Uterus (tissue), 4 donors: ENCODE data around the gene MACROH2A1. TPM values are rescaled to one million over a fixed set of nuclear protein-coding genes. Genes with fewer than 3 reads are reported as not detected.

Experiments used
- DNase-seq, 2 donors: peaks; one replicate each; pipeline ENCODE4 v3.0.0-alpha.2; 2019 to 2020
- H3K27ac ChIP-seq, 2 donors: fragments of 200-600 bp; sonication (generic); 1 replicate in 1 of 2; 2 replicates in 1 of 2; pipeline ENCODE4 v1.5.1; 2016 to 2018
- H3K27me3 ChIP-seq, 2 donors: fragments of 200-600 bp; sonication (generic); one replicate each; pipeline ENCODE4 v1.5.1; 2018 to 2019; ENCODE audit warnings: control low read depth in 1 of 2
- H3K36me3 ChIP-seq, 2 donors: fragments of 200-600 bp; sonication (generic); one replicate each; pipeline ENCODE4 v1.5.1; 2019; ENCODE audit warnings: control low read depth in 1 of 2
- H3K4me1 ChIP-seq, 2 donors: fragments of 200-600 bp; sonication (generic); one replicate each; pipeline ENCODE4 v1.5.1; 2018 to 2019; ENCODE audit warnings: control low read depth in 1 of 2
- H3K4me3 ChIP-seq, 2 donors: fragments of 200-600 bp; sonication (generic); 1 replicate in 1 of 2; 2 replicates in 1 of 2; pipeline ENCODE4 v1.5.1; 2018 to 2019; ENCODE audit warnings: mild to moderate bottlenecking in 1 of 2
- H3K9me3 ChIP-seq, 2 donors: fragments of 200-600 bp; sonication (generic); one replicate each; pipeline ENCODE4 v1.5.1; 2019; ENCODE audit warnings: control low read depth in 1 of 2
- CTCF ChIP-seq, 4 experiments: fragments of 200-600 bp in 2 of 4; fragments of 450-650 bp in 2 of 4; sonication (generic) in 2 of 4; IDR thresholded peaks; one replicate each; pipeline ENCODE4 v1.5.1; 2016 to 2019; ENCODE audit warnings: antibody characterized with exemption in 4 of 4, mild to moderate bottlenecking in 2 of 4, moderate library complexity in 1 of 4
- POLR2A ChIP-seq, 2 donors: fragments of 450-650 bp; IDR thresholded peaks; one replicate each; pipeline ENCODE4 v1.6.1; 2016; ENCODE audit warnings: antibody characterized with exemption in 2 of 2, mild to moderate bottlenecking in 1 of 2, moderate library complexity in 1 of 2
- intact Hi-C: fragments of 100-400 bp; cut with DNase I; formaldehyde crosslinking; loops from one replicate; pipeline ENCODE4 v1.15.1; 2023; ENCODE audit warnings: low total_unique reads
- total RNA-seq, 4 donors: library from RNA; depleted of rRNA in 3 of 4; stranded (reverse); fragments of >200 nt in 3 of 4; gene quantifications; one replicate each; pipeline versions ENCODE4 v1.1.0 to v1.2.4, GENCODE V29; 2014 to 2023
- donor health status: DM: yes; HTN: yes; CAD: no.

Gene MACROH2A1
- total RNA-seq, 4 donors from 2014 or later = 121 to 200 (median 141) TPM

GRCh38 chr5:135372654-135373381, 26.2 kb downstream of the MACROH2A1 start:
- Histone ChIP-seq H3K9me3 (no peaks in the 10 kb centered on the region), H3K4me1 (peaks cover 4% of the 10 kb centered on the region in 2 donors), H3K4me3 (no peak overlapping the region), H3K27ac (no peak overlapping the region), H3K36me3 (no peaks in the 10 kb centered on the region), H3K27me3 (no peaks in the 10 kb centered on the region)
- no peak for DNase-seq
- intact Hi-C loops = no loop called here
- TF ChIP-seq POLR2A (IDR thresholded peaks at IDR 0.05) (no peak), CTCF (IDR thresholded peaks at IDR 0.05) (no peak)

- intact Hi-C loops = no loop called here
- no peak overlapping the region for H3K4me3 ChIP-seq
- H3K27ac ChIP-seq = no peak overlapping the region
- H3K36me3 ChIP-seq = no peaks in the 10 kb centered on the region
- TF ChIP-seq POLR2A (IDR thresholded peaks at IDR 0.05) (no peak), CTCF (IDR thresholded peaks at IDR 0.05) (no peak)
- DNase-seq = no peak
- no peaks in the 10 kb centered on the region for H3K9me3 ChIP-seq
- no peaks in the 10 kb centered on the region for H3K27me3 ChIP-seq
- H3K4me1 ChIP-seq = no peaks in the 10 kb centered on the region
Observed at GRCh38 chr5:135371622-135372232, 27.3 kb downstream of the MACROH2A1 start.

- no peak overlapping the region for H3K27ac ChIP-seq
- no peaks in the 10 kb centered on the region for H3K36me3 ChIP-seq
- no peaks in the 10 kb centered on the region for H3K9me3 ChIP-seq
- no peak for DNase-seq
- no peak overlapping the region for H3K4me3 ChIP-seq
- TF ChIP-seq CTCF (IDR thresholded peaks at IDR 0.05) = no peak
- no peak for TF ChIP-seq POLR2A (IDR thresholded peaks at IDR 0.05)
- H3K27me3 ChIP-seq = no peaks in the 10 kb centered on the region
- no peaks in the 10 kb centered on the region for H3K4me1 ChIP-seq
- intact Hi-C loops = no loop called here
Observed at GRCh38 chr5:135369952-135370351, 29.1 kb downstream of the MACROH2A1 start.

GRCh38 chr5:135367554-135367953, 31.5 kb downstream of the MACROH2A1 start:
- no peak overlapping the region for H3K4me3 ChIP-seq
- no peaks in the 10 kb centered on the region for H3K4me1 ChIP-seq
- DNase-seq = no peak
- H3K27me3 ChIP-seq = no peaks in the 10 kb centered on the region
- TF ChIP-seq CTCF (IDR thresholded peaks at IDR 0.05) (no peak), POLR2A (IDR thresholded peaks at IDR 0.05) (no peak)
- intact Hi-C loops = no loop called here
- H3K27ac ChIP-seq = no peak overlapping the region
- no peaks in the 10 kb centered on the region for H3K36me3 ChIP-seq
- no peaks in the 10 kb centered on the region for H3K9me3 ChIP-seq

GRCh38 chr5:135367076-135367475, 32.0 kb downstream of the MACROH2A1 start:
- H3K4me1 ChIP-seq = no peaks in the 10 kb centered on the region
- H3K27me3 ChIP-seq = no peaks in the 10 kb centered on the region
- H3K36me3 ChIP-seq = no peaks in the 10 kb centered on the region

More at GRCh38 chr5:135367076-135367475, 32.0 kb downstream of the MACROH2A1 start:
- TF ChIP-seq POLR2A (IDR thresholded peaks at IDR 0.05) (no peak), CTCF (IDR thresholded peaks at IDR 0.05) (no peak)
- intact Hi-C loops = no loop called here
- Histone ChIP-seq H3K9me3 (no peaks in the 10 kb centered on the region), H3K27ac (no peak overlapping the region), H3K4me3 (no peak overlapping the region)
- no peak for DNase-seq
